Endodermal cell (in vitro differentiated cells): ENCODE measurements around the gene CFL1. TPM values are rescaled to one million over a fixed set of nuclear protein-coding genes. Genes with fewer than 3 reads are reported as not detected.

Experiments
- DNase-seq: peaks from one replicate; pipeline ENCODE4 v3.0.0-alpha.2; 2017
- H3K27ac ChIP-seq: 2 replicates; pipeline ENCODE4 v1.5.1; 2013; ENCODE audit warnings: mild to moderate bottlenecking, low read depth, low read length, moderate library complexity
- H3K27me3 ChIP-seq: 2 replicates; pipeline ENCODE4 v1.6.1; 2013; ENCODE audit warnings: mild to moderate bottlenecking, low read length, moderate library complexity; ENCODE audit not compliant: insufficient read depth, control insufficient read depth, poor library complexity, severe bottlenecking
- H3K36me3 ChIP-seq: 2 replicates; pipeline ENCODE4 v1.7.0; 2013; ENCODE audit warnings: mild to moderate bottlenecking, low read length, moderate library complexity; ENCODE audit not compliant: control insufficient read depth, insufficient read depth
- H3K4me1 ChIP-seq: one replicate; pipeline ENCODE4 v1.7.0; 2013; ENCODE audit warnings: low read length; ENCODE audit not compliant: control insufficient read depth, insufficient read depth
- H3K4me3 ChIP-seq: 2 replicates; pipeline ENCODE4 v1.5.1; 2013; ENCODE audit warnings: mild to moderate bottlenecking, low read length, moderate library complexity
- H3K9ac ChIP-seq: 2 replicates; pipeline ENCODE4 v1.6.1; 2013; ENCODE audit warnings: mild to moderate bottlenecking, low read length, moderate library complexity; ENCODE audit not compliant: poor library complexity, severe bottlenecking; ENCODE audit errors: extremely low read depth
- H3K9me3 ChIP-seq: 2 replicates; pipeline ENCODE4 v1.6.1; 2013; ENCODE audit warnings: mild to moderate bottlenecking, low read length, moderate library complexity; ENCODE audit not compliant: control insufficient read depth
- H3K27ac Mint-ChIP-seq: 2 replicates; pipeline ENCODE4 v1.8.0; 2020; ENCODE audit warnings: mixed read lengths
- H3K27me3 Mint-ChIP-seq: 2 replicates; pipeline ENCODE4 v1.8.0; 2021; ENCODE audit warnings: mild to moderate bottlenecking, mixed read lengths; ENCODE audit not compliant: insufficient read depth
- H3K36me3 Mint-ChIP-seq: 2 replicates; pipeline ENCODE4 v1.8.0; 2020; ENCODE audit warnings: low read depth, mixed read lengths
- H3K4me1 Mint-ChIP-seq: 2 replicates; pipeline ENCODE4 v1.8.0; 2020; ENCODE audit warnings: mixed read lengths
- H3K4me3 Mint-ChIP-seq: 2 replicates; pipeline ENCODE4 v1.8.0; 2020; ENCODE audit warnings: mild to moderate bottlenecking, moderate library complexity, mixed read lengths
- H3K9me3 Mint-ChIP-seq: 2 replicates; pipeline ENCODE4 v1.8.0; 2020; ENCODE audit warnings: mild to moderate bottlenecking, mixed read lengths
- WGBS, 2 experiments: methylation state at CpG; one replicate each; pipeline versions ENCODE4 v1.1.5 to v1.1.7; 2013; ENCODE audit warnings: missing lambda C conversion rate in 2 of 2, mixed read lengths in 1 of 2; ENCODE audit not compliant: insufficient coverage in 1 of 2, insufficient read length in 1 of 2; 5-methylcytosine and 5-hydroxymethylcytosine counted together
- total RNA-seq, 2 donors: library from RNA; stranded (reverse); fragmentation: NEBNext Ultra II Directional in 1 of 2; extraction: Animal tissue kit (Norgen Biotek cat#: 25700) in 1 of 2; gene quantifications; 2 replicates in 1 of 2; 3 replicates in 1 of 2; pipeline ENCODE4 v1.2.1, GENCODE V29; 2021
- TF ChIP-seq, protein P1 (sequence below): fragments of 200-600 bp; sonication (generic); conservative IDR thresholded peaks from 2 replicates; pipeline ENCODE4 v1.5.0; 2021; ENCODE audit warnings: antibody characterized with exemption, mild to moderate bottlenecking

Gene CFL1
- total RNA-seq, 2 donors from 2014 or later, result 1,218 to 1,284 TPM

DNA sequence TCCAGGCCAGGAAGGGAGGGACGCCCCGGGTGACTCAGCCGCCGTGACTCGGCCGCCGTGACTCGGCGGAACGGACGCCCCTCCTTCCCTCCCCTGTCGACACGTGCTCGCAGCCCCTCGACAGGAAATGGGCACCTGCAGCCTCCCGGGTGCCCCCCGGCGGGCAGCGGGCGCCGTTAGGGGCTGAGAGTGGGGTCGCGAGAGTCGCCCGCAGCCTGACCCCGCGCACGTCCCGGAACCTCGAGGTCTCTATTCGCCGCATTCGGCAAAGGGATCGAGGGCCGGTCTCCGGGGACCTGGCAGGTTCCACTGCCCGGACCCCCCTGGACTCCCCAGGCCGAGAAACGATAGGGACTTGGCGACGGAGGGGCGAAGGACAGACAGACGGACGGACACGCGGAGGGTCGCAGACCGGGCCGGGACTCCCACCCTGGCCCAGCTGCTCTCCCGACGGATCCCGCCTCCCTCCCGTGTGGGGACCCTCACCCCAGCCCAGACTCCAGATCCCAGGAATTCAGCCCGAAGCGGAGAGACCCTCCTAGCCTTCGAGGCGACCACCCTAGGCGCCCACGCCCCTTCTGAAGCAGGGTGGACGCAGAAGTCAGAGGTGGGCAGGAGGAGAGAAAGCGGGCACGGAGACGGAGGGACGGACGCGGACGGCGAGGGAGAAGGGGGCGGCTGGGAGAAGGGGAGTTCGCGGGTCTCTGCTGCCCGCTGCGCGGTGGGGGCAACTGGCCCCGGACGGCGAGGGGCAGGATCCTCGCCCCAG, 41.6 kb upstream of the CFL1 start:
- H3K4me1 ChIP-seq, result peaks cover 3% of the 10 kb centered on the region
- peaks cover 84% of the 10 kb centered on the region for H3K27me3 Mint-ChIP-seq
- 4 to 9% methylated on average over 30 to 78 of the region's 78 CpGs for WGBS, 2 experiments
- peak; percentile 82 for DNase-seq
- no peak overlapping the region for H3K27ac ChIP-seq
- H3K9me3 ChIP-seq, result no peaks in the 10 kb centered on the region
- no peaks in the 10 kb centered on the region for H3K36me3 ChIP-seq
- H3K4me1 Mint-ChIP-seq, result peaks cover 8% of the 10 kb centered on the region
- H3K36me3 Mint-ChIP-seq, result no peaks in the 10 kb centered on the region
- no peak overlapping the region for H3K27ac Mint-ChIP-seq
- peak overlapping the region; percentile 47 for H3K4me3 Mint-ChIP-seq
- TF ChIP-seq, protein P1, sequence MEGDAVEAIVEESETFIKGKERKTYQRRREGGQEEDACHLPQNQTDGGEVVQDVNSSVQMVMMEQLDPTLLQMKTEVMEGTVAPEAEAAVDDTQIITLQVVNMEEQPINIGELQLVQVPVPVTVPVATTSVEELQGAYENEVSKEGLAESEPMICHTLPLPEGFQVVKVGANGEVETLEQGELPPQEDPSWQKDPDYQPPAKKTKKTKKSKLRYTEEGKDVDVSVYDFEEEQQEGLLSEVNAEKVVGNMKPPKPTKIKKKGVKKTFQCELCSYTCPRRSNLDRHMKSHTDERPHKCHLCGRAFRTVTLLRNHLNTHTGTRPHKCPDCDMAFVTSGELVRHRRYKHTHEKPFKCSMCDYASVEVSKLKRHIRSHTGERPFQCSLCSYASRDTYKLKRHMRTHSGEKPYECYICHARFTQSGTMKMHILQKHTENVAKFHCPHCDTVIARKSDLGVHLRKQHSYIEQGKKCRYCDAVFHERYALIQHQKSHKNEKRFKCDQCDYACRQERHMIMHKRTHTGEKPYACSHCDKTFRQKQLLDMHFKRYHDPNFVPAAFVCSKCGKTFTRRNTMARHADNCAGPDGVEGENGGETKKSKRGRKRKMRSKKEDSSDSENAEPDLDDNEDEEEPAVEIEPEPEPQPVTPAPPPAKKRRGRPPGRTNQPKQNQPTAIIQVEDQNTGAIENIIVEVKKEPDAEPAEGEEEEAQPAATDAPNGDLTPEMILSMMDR, result no peak
- H3K27me3 ChIP-seq, result peaks cover 49% of the 10 kb centered on the region
- no peaks in the 10 kb centered on the region for H3K9me3 Mint-ChIP-seq
- peak overlapping the region; percentile 59 for H3K4me3 ChIP-seq
- peak overlapping the region; percentile 15 for H3K9ac ChIP-seq

GRCh38 chr11:65898656-65899355, 40.8 kb upstream of the CFL1 start:
- Histone ChIP-seq H3K36me3 (no peaks in the 10 kb centered on the region), H3K9ac (no peak overlapping the region), H3K9me3 (no peaks in the 10 kb centered on the region), H3K4me3 (peak overlapping the region; percentile 35), H3K27me3 (peaks cover 49% of the 10 kb centered on the region), H3K4me1 (peaks cover 3% of the 10 kb centered on the region), H3K27ac (no peak overlapping the region)
- Mint-ChIP-seq H3K4me3 (peak overlapping the region; percentile 39), H3K4me1 (peaks cover 10% of the 10 kb centered on the region), H3K27ac (no peak overlapping the region), H3K36me3 (no peaks in the 10 kb centered on the region), H3K27me3 (peaks cover 79% of the 10 kb centered on the region), H3K9me3 (no peaks in the 10 kb centered on the region)
- no peak for DNase-seq
- TF ChIP-seq, protein P1, result no peak
- WGBS, 2 experiments, result 30 to 45% methylated on average over 12 to 28 of the region's 28 CpGs

- H3K9ac ChIP-seq, result no peak overlapping the region
- DNase-seq, result no peak
- peaks cover 40% of the 10 kb centered on the region for H3K27me3 ChIP-seq
- TF ChIP-seq, protein P1, result no peak
- H3K4me3 Mint-ChIP-seq, result no peak overlapping the region
- H3K9me3 Mint-ChIP-seq, result no peaks in the 10 kb centered on the region
- H3K27ac Mint-ChIP-seq, result no peak overlapping the region
- no peaks in the 10 kb centered on the region for H3K36me3 Mint-ChIP-seq
- no peak overlapping the region for H3K4me3 ChIP-seq
- H3K27ac ChIP-seq, result no peak overlapping the region
- H3K27me3 Mint-ChIP-seq, result peaks cover 61% of the 10 kb centered on the region
- H3K9me3 ChIP-seq, result no peaks in the 10 kb centered on the region
- no peaks in the 10 kb centered on the region for H3K36me3 ChIP-seq
- H3K4me1 ChIP-seq, result no peaks in the 10 kb centered on the region
- 83 to 91% methylated on average over 4 of the region's 4 CpGs for WGBS, 2 experiments
- H3K4me1 Mint-ChIP-seq, result peaks cover 11% of the 10 kb centered on the region
Measured at GRCh38 chr11:65897020-65897471, 39.1 kb upstream of the CFL1 start.
